Non-pigmented ciliary epithelial cell (primary cell): ENCODE results near the gene TNFRSF13B.

Experiments
- DNase-seq: peaks from one replicate; pipeline ENCODE4 v3.0.0-alpha.2; 2010; ENCODE audit warnings: low read depth

The TNFRSF13B gene

DNA sequence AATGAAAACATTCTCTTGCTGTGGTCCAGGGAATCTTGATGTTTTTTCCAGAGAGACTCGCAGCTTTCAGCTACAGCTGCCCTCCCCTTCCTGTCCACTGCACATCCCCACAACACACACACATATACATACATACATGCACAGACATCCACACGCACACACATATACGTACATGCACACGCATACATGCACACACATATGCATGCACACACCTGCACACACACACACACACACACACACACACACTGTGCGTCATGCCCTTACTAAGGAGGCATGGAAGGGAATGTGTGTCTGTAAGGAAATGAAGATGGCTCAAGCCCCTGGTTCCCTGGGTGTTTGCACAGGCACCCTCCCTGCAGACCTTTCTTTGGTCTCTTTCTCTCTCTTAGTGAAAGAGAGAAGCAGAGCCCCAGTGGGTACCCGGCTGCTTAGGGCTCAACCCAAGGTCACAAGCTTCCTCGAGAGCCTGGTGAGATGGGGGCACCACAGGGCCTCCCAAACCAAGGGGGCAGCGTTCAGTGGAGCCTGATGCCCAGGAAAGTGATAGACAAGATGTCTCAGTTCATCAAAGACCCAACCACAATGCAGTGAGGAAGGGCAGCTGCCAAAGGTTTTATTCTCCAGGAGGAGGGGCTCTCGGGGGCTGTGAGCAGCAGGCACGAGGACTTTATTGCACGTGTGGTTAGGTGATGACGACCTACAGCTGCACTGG, 33.3 kb downstream of the TNFRSF13B start:
- DNase-seq: no peak

DNA sequence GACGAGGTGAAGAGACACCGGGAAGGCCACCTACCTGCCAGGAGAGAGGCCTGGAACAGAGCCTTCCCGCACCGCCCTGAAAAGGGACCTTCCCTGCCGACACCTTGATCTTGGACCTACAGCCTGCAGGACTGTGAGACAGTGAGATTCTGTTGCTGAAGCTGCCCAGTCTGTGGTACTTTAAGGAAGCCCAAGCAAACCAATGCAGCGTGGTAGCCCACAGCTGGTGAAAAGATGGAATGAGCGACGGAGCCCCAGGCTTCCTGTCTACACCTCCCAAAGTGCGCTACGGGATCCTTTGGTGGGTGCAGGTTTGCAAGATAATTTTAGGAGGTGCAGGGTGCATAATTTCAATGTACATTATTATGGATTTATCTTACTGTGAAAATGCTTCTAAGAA, 33.9 kb downstream of the TNFRSF13B start:
- no peak for DNase-seq

DNA sequence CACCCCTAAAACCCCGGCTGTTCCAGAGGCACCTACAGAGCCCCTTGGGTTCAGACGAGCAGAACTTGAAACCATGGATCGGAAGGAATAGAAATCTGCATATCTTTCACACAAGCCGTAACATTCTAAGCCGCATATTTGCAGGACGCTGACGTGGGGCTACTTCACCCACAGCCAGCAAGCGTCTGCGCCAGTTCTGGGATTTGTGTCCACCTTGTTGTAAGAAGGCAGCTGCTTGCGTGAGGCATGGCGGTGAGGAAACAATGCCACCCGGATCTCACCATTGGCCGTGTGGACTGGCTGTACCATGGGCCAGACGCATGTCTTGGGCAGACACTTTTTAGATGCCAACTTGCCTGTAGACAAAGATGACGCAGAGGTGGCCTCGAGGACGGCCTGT, 34.5 kb downstream of the TNFRSF13B start:
- DNase-seq: no peak

DNA sequence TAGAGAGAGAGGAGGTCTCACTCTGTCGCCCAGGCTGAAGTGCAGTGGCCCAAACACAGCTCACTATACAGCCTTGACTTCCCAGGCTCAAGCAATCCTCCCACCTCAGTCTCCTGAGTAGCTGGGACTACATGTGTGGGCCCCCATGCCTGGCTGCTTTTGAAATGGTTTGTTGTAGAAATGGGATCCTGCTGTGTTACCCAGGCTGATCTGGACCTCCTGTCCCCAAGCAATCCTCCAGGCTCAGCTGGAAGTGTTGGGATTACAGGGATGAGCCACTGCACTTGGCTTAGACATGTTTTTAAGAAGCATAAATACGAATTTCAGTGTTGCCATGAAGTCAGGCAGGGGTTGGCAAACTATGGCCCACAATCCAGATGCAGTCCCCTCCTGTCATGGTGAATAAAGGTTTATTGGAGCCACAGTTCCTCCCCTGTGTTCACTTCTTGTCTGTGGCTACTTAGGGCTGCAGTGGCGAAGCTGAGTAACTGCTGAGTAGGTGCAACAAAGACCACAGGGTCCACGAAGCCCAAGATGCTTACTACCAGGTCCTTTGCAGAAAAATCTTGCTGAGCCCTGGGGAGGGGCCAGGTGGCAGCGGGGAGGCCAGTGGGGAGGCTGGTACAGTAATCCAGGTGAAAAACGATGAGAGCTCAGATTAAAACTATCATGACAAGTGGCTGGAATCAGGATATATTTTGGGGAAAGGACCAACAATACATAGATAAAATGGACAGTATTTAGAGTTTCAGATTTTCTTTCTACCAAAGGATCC, 35.2 kb downstream of the TNFRSF13B start:
- DNase-seq: no peak

DNA sequence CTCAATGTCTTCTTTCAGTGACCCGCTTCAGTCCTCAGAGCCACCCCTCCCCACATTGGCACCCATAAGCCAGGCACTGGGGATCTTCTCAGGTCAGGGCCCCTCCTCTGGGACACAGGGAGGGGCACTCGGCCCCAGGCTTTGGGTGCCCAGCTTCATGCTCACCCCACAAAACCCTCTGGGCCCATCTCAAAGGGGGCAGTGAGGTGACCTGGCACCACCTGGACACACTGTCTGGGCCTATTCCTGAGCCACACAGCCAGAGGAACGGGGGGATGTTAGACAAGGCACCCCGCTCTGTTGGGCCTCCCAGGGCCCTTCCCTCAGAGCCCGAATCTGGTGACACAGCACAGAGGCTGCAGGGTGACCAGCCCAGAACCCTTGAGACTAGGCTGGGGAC, 36.1 kb downstream of the TNFRSF13B start:
- no peak for DNase-seq

DNA sequence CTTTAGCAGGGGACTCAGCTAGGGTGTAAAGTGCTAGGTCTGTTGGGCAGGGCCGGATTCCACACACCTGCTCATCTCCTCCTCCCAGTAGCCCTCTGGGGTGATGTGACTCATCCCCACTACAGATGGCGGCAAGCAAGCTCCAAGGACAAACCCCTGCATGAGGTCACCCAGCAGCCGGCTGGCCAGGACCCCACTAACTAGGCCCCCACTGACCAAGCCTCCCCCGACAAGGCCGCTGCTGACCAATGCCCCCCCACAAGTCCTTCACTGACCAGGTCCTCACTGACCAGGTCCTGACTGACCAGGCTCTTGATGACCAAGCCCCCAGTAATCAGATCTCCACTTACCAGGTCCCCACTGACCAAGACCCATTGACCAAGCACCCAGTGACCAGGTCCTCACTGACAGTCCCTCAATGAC, 36.7 kb downstream of the TNFRSF13B start:
- no peak for DNase-seq

DNA sequence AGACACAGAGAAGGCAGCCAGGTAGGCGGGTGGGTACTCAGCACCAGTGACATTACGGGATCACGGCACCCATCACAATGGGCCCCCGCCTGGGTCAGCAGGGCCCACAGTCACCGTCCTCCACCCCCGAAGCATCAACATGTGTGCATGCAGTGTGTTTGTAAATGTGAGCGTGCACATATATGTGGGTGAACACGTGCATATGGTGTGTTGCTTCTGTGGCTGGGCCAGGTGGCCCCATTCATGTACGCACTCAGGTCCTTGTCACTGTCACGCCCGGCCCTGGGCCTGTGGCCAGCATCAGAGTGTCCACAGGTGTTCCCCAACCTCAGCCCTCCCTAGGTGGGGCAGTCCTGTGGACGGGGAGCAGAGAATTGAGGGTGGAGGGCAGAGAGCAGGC, 37.1 kb downstream of the TNFRSF13B start:
- no peak for DNase-seq

- no peak for DNase-seq
Observed at GRCh38 chr17:16934133-16934795, 37.7 kb downstream of the TNFRSF13B start.

DNA sequence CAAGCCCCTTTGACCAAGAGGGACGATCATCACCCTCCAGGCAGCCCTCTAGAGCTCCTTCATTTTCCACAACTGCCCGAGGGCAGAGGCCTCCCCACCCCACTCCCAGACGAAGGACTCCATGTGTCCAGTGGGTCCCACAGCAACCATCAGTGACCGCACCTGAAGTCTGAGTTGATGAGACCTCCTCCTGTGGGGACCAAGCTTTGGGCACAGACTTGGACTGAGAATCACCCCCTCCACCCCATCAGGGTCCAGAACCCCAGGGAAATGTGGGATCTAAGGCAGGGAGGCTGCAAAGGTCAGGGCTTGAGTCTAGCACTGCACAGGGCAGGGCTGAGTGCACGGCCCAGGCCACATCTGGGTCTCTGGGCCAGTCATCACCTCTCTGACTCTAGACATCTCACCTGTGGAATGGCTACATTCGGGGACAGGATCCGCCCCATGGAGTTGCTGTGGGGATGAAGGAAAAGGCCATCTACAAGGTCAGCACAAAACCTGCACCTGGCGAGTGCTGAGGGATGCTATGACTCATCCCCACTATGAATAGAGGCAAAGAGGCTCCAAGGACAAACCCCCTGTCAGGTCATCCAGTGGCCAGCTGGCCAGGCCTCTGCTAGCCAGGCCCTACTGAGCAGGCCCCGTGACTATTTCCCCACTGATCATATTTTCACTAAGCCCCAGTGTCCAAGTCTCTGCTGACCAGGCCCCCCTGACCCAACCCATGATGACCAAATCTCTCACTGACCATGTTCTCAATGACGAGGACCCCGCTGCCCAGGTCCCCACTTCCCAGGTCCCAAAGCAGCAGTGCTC, 38.4 kb downstream of the TNFRSF13B start:
- DNase-seq: no peak

- DNase-seq: no peak
Observed at GRCh38 chr17:16932611-16933010, 39.3 kb downstream of the TNFRSF13B start.

DNA sequence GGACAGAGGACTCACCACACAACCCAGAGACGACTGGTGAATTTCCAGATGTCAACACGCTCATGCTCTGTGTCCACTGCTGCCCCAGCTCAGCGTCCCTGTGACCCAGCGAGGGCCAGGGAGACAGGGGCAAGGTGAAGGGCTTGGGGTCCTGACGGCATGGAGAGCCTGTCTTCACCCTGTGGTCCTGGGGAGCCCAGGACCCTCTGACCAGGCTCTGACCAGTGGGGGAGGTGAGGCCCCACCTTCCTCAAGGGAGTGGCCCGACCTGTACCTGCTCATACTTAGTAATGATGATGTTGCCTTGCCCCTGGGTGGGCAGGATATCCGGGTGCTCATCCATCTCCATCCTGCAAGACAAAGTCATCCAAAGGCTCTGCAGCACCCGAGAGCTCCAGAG, 39.8 kb downstream of the TNFRSF13B start:
- no peak for DNase-seq

DNA sequence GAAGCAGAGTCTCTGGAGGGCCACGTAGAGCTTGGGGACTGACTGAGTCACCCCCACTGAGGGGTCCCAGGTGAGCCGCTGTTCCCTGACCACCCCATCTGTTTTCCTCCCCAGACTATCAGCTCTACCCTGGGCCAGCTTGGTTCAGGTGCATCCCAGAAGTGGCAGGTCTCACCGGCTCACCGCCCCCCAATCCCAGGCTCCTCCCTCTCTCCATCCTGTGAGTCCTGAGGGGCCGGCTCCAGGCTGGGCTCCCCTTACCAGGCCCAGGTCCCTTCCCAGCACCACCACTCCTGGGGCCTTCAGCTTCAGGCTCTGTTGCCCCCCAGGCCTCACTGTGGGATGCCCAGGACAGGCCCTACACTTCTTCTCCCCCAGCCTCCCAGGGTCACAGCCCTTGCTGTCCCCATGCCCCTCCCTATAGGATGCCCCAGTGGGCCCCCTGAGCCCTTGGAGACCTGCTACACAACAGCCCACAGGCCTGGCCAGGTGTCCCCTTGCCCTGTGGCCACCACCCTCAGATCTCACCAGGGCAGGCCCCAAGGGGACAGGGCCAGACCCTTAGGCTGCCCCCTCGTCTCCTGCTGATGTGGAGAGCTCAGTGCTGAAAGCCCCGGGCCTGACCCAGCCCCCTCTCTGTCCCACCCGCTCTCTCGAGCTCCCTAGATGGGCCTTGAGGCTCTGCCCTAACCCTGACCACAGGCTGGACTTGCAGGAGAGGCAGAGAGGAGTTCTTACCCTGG, 40.4 kb downstream of the TNFRSF13B start:
- no peak for DNase-seq

GRCh38 chr17:16930571-16931317, 41.2 kb downstream of the TNFRSF13B start:
- no peak for DNase-seq

GRCh38 chr17:16929757-16930520, 42.0 kb downstream of the TNFRSF13B start:
- no peak for DNase-seq

- no peak for DNase-seq
Observed at GRCh38 chr17:16929035-16929680, 42.8 kb downstream of the TNFRSF13B start.

GRCh38 chr17:16928406-16929034, 43.4 kb downstream of the TNFRSF13B start:
- no peak for DNase-seq

DNA sequence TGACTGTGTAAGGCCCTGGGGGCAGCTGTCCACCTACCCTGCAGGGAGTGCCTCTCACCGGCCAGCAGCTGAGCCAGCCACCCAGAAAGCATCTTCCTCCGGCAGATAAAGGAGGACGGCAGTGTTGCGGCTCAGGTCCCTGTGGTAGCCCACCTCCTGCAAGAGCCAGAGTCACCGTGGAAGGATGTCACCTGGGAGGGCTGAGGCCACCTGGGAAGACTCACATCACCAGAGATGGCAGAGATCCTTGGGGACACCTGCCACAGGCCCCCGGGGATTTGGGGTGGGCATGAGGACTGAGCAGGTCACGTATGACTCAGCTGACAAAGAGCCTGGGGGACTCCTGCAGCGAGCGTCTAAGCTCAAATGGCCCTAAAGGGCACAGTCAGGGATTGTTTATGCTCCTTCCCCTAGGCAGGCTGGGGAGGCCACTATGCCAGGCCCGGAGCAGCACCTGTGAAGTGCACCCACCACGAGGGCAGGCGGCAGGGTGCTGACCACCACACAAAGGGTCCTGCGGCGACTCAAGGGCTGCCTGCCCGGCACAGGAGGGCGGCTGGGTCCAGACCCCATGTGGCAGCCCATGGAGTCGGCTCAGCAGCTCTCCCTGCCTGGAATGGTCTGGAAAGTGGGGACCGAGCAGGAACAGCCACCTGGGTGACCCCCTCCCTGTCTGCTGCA, 44.1 kb downstream of the TNFRSF13B start:
- DNase-seq: no peak
